H1 (cell line): Measurements from ENCODE around the gene NR2E1. TPM values are rescaled to one million over a fixed set of nuclear protein-coding genes. Genes with fewer than 3 reads are reported as not detected.

Experiments
- BCL11A ChIP-seq, 2 experiments: IDR thresholded peaks; one replicate each; pipeline ENCODE4 v1.6.1; 2011; ENCODE audit warnings: low read depth in 2 of 2, low read length in 2 of 2, mild to moderate bottlenecking in 2 of 2
- CBX8 ChIP-seq: fragments of 300-800, 300-1000 bp; sonication (generic); IDR thresholded peaks from 2 replicates; pipeline ENCODE4 v1.7.1; 2016; ENCODE audit warnings: low read depth, low read length, borderline replicate concordance
- CREB1 ChIP-seq: IDR thresholded peaks from 2 replicates; pipeline ENCODE4 v1.6.1; 2012; ENCODE audit warnings: inconsistent platforms
- CTBP2 ChIP-seq: IDR thresholded peaks from 2 replicates; pipeline ENCODE4 v1.7.0; 2011; ENCODE audit warnings: borderline replicate concordance, mild to moderate bottlenecking, moderate library complexity, mixed read lengths, low read length; ENCODE audit not compliant: insufficient read depth, insufficient read length
- HDAC6 ChIP-seq: IDR thresholded peaks from one replicate; pipeline ENCODE4 v1.7.1; 2012; ENCODE audit warnings: low read depth, mild to moderate bottlenecking, inconsistent platforms, low read length, moderate library complexity
- RXRA ChIP-seq: IDR thresholded peaks from 2 replicates; pipeline ENCODE4 v1.6.1; 2011; ENCODE audit warnings: low read depth, mild to moderate bottlenecking, low read length, moderate library complexity; ENCODE audit not compliant: insufficient read depth
- SP2 ChIP-seq: IDR thresholded peaks from 2 replicates; pipeline ENCODE4 v1.6.1; 2012; ENCODE audit warnings: mild to moderate bottlenecking, low read length, inconsistent platforms
- TAF1 ChIP-seq: IDR thresholded peaks from 2 replicates; pipeline ENCODE4 v1.6.1; 2011; ENCODE audit warnings: mild to moderate bottlenecking, low read depth, low read length
- polyA plus RNA-seq, 7 experiments: library from polyadenylated mRNA; depleted of rRNA in 3 of 7; stranded (reverse) in 5 of 7; unstranded in 2 of 7; fragments of >200 nt in 5 of 7; fragments of 200-250 nt in 2 of 7; gene quantifications; 1 replicate in 5 of 7; 2 replicates in 1 of 7; 4 replicates in 1 of 7; pipeline versions ENCODE4 v1.2.1 to v1.2.3, GENCODE V29; 2011 to 2013; ENCODE audit warnings: missing spikeins in 2 of 7, mixed read lengths in 2 of 7
- total RNA-seq: library from RNA; stranded (reverse); fragmentation: NEBNext Ultra II Directional; extraction: Animal tissue kit (Norgen Biotek cat#: 25700); gene quantifications from 2 replicates; pipeline ENCODE4 v1.2.1, GENCODE V29; 2021

NR2E1 gene
- total and polyA plus RNA-seq, 2 of the 8 experiments (the other 6 are each of a cell fraction or from before 2014, with no cell fraction given) = not detected

- TF ChIP-seq BCL11A (IDR thresholded peaks at IDR 0.05; ENCODE audit: low read depth in 2 of 2, low read length in 2 of 2) (no peak), HDAC6 (no peak), CBX8 (no peak), RXRA (no peak), SP2 (no peak), CREB1 (no peak), TAF1 (no peak), CTBP2 (no peak)
These were observed 47.5 kb upstream of the NR2E1 start (continued) for GRCh38 chr6:108118359-108118724.
